ENCODE measurements around the gene ATP6V1B1.

Gene ATP6V1B1

DNA sequence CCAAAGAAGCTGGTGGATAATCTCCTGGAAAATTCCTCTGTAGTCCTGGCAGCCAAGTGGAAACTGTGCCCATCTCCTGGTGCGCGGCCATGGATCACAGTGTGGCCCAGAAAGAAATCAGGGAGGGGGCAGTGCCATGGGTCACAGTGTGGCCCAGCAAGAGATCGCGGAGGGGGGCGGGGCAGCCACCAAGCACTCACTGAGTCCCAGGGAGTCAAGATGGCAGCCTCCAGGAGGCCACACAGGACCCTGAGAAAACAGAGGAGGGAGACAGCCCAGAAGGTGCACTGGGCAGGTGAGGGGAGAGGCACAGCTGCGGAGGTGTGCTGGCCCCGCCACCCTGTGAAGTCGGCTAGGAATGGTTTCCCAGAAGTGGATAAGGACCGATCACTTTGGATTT is 8.1 kb upstream of the ATP6V1B1 start:
- H3K4me3 ChIP-seq (ENCODE audit: low read depth, low read length): no peak overlapping the region
- TF ChIP-seq, protein P1, sequence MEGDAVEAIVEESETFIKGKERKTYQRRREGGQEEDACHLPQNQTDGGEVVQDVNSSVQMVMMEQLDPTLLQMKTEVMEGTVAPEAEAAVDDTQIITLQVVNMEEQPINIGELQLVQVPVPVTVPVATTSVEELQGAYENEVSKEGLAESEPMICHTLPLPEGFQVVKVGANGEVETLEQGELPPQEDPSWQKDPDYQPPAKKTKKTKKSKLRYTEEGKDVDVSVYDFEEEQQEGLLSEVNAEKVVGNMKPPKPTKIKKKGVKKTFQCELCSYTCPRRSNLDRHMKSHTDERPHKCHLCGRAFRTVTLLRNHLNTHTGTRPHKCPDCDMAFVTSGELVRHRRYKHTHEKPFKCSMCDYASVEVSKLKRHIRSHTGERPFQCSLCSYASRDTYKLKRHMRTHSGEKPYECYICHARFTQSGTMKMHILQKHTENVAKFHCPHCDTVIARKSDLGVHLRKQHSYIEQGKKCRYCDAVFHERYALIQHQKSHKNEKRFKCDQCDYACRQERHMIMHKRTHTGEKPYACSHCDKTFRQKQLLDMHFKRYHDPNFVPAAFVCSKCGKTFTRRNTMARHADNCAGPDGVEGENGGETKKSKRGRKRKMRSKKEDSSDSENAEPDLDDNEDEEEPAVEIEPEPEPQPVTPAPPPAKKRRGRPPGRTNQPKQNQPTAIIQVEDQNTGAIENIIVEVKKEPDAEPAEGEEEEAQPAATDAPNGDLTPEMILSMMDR (IDR thresholded peaks at IDR 0.05; ENCODE audit: borderline replicate concordance, insufficient read depth, low read depth, low read length): no peak

- no peak overlapping the region for H3K4me3 ChIP-seq (ENCODE audit: low read depth, low read length)
- TF ChIP-seq, protein P1 (IDR thresholded peaks at IDR 0.05; ENCODE audit: borderline replicate concordance, insufficient read depth, low read depth, low read length): no peak
Observed at GRCh38 chr2:70928366-70928765, 7.3 kb upstream of the ATP6V1B1 start.

DNA sequence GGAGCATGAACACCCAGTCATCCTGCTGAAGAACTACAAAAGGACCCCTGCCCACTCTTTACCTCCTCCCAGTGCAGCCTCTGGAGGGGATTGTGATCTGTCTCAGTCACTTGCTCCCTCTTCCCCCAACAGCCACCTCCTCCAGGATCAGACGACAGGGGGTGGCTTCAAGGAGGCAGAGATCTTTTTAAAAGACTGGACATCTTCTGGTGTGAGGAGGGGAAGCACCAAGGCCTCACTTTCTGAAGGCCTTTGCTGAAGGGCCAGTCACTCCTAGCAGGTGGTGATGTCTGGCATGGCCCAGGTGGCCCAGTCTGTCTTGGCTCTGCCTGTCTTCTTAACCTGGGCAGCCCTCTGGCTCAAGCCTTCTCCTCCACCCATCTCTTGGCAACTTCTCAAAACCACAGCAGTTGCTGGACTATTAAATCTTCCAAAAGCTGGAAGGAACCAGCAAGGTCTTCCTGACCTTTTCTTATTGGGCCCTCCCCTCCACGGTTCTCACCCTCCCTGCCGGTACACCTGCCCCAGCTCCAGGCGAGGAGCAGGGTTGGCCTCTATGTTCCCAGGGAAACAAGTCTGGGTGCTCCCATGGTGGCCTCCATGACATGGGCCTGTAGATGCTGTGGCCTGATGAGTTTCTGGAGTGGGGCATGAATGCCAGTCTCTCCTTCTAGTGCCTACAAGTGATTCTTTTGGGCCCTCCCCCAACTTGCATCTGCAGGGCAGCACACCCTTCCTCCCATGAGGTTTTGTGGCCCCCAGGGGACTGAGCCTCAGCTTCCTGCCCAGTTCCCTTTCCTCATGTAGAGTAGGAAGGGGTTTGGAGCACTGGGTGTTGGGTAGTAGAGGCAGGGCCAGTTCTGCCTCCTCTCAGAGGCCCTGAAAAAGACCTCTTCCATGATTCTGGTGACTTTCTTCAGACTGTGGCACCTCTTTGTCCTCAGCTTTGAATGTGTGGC is 5.0 kb upstream of the ATP6V1B1 start:
- no peak overlapping the region for H3K4me3 ChIP-seq (ENCODE audit: low read depth, low read length)
- TF ChIP-seq, protein P1 (IDR thresholded peaks at IDR 0.05; ENCODE audit: borderline replicate concordance, insufficient read depth, low read depth, low read length): no peak

- no peak overlapping the region for H3K4me3 ChIP-seq (ENCODE audit: low read depth, low read length)
- TF ChIP-seq, protein P1 (IDR thresholded peaks at IDR 0.05; ENCODE audit: borderline replicate concordance, insufficient read depth, low read depth, low read length): no peak
Observed at GRCh38 chr2:70931376-70932000, 4.2 kb upstream of the ATP6V1B1 start.

DNA sequence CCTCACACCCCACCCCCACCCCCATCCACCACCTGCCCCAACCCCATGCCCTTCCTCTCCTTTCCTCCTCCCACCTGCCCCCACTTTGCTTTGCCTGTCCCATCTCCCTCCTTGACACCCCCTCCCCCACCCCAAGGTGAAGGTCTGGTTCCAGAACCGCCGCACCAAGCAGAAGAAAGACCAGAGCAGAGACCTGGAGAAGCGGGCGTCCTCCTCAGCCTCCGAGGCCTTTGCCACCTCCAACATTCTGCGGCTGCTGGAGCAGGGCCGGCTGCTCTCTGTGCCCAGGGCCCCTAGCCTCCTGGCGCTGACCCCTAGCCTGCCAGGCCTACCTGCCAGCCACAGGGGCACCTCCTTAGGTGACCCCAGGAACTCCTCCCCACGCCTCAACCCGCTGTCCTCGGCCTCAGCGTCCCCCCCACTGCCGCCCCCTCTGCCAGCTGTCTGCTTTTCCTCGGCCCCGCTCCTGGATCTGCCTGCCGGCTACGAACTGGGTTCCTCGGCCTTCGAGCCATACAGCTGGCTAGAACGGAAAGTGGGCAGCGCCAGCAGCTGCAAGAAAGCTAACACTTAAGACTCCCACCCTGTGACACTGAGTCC is 3.0 kb upstream of the ATP6V1B1 start:
- no peak overlapping the region for H3K4me3 ChIP-seq (ENCODE audit: low read depth, low read length)
- TF ChIP-seq, protein P1 (IDR thresholded peaks at IDR 0.05; ENCODE audit: borderline replicate concordance, insufficient read depth, low read depth, low read length): no peak

DNA sequence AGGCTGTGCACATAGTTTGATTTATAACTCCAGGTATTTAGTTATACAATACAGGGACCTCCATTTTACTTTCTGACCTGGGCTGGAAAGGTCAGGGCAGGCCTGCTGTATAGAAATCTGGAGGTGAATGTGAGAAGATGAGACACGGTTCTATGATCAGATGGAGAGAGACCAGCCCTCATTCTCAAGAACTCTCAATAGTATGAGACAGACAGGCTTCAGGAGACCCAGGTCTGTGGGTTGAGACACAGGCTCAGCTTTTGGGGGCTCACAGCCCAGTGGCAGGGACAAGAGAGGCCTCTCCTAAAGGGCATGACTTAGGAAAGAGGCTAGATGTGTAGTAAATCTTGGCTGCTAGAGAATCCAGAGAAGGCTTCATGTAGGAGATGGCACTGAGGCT is 719 bp upstream of the ATP6V1B1 start:
- H3K4me3 ChIP-seq (ENCODE audit: low read depth, low read length): no peak overlapping the region
- TF ChIP-seq, protein P1 (IDR thresholded peaks at IDR 0.05; ENCODE audit: borderline replicate concordance, insufficient read depth, low read depth, low read length): no peak

Data from GM12875 (cell line).